Endothelial cell of umbilical vein (primary cell): Measurements from ENCODE around the gene APP. TPM values are rescaled to one million over a fixed set of nuclear protein-coding genes. Genes with fewer than 3 reads are reported as not detected.

Experiments used
- BruUV-seq: library from RNA; stranded (reverse); fragments of 400-500 nt; replicated peaks from 2 replicates; lab custom pipeline; 2021; lab: Mats Ljungman, UMichigan
- CTCF ChIA-PET: fragments of 300-600, 350-600 bp; sonication (Branson Sonifier 250); formaldehyde crosslinking; loops from one replicate; lab custom pipeline; 2021; ENCODE audit warnings: antibody characterized with exemption, inconsistent platforms; lab: Charles Lee
- POLR2A ChIA-PET: fragments of 300-600, 350-600 bp; sonication (Branson Sonifier 250); formaldehyde crosslinking; loops from one replicate; lab custom pipeline; 2021; ENCODE audit warnings: antibody characterized with exemption, inconsistent platforms; lab: Charles Lee
- DNase-seq: peaks from one replicate; pipeline ENCODE4 v3.0.0-alpha.2; 2011; ENCODE audit warnings: low read depth, low spot score
- FAIRE-seq: peaks from 2 replicates; lab custom pipeline; 2011; peaks lifted over from hg19 to GRCh38; lab: Jason Lieb, UNC
- H2AFZ ChIP-seq: 2 replicates; pipeline ENCODE4 v1.6.0; 2012; ENCODE audit warnings: low read depth, low read length, control low read depth, inconsistent platforms
- H3K27ac ChIP-seq: 2 replicates; pipeline ENCODE4 v1.5.1; 2011; ENCODE audit warnings: low read depth, mild to moderate bottlenecking, control low read depth, low read length, moderate library complexity; ENCODE audit not compliant: insufficient read depth
- H3K27me3 ChIP-seq, 2 experiments: 2 replicates each; pipeline versions ENCODE4 v1.6.0 to v1.6.1; 2011; ENCODE audit warnings: low read length in 2 of 2, mixed read lengths in 1 of 2; ENCODE audit not compliant: control insufficient read depth in 2 of 2, insufficient read depth in 2 of 2
- H3K36me3 ChIP-seq, 2 experiments: 2 replicates in 1 of 2; 3 replicates in 1 of 2; pipeline ENCODE4 v1.5.1; 2011; ENCODE audit warnings: low read length in 2 of 2, mild to moderate bottlenecking in 1 of 2, moderate library complexity in 1 of 2; ENCODE audit not compliant: control insufficient read depth in 2 of 2, insufficient read depth in 2 of 2; ENCODE audit errors: extremely low read depth in 1 of 2
- H3K4me1 ChIP-seq: 3 replicates; pipeline ENCODE4 v1.5.1; 2011; ENCODE audit warnings: mild to moderate bottlenecking, low read length; ENCODE audit not compliant: control insufficient read depth, insufficient read depth; ENCODE audit errors: extremely low read depth
- H3K4me2 ChIP-seq: 2 replicates; pipeline ENCODE4 v1.6.1; 2011; ENCODE audit warnings: low read length, control low read depth, mixed read lengths; ENCODE audit not compliant: insufficient read depth
- H3K4me3 ChIP-seq, 3 experiments: fragments of 200-600 bp in 1 of 3; sonication (generic), shearing (Covaris generic) in 1 of 3; replicated peaks in 1 of 3; 2 replicates each; pipeline ENCODE4 v1.5.1; 2011 to 2016; ENCODE audit warnings: control low read depth in 3 of 3, low read length in 3 of 3, mild to moderate bottlenecking in 2 of 3, inconsistent platforms in 1 of 3, low read depth in 1 of 3, moderate library complexity in 1 of 3; ENCODE audit not compliant: insufficient read depth in 1 of 3
- H3K79me2 ChIP-seq: 2 replicates; pipeline ENCODE4 v1.6.0; 2012; ENCODE audit warnings: low read length, inconsistent platforms; ENCODE audit not compliant: control insufficient read depth, insufficient read depth
- H3K9ac ChIP-seq: replicated peaks from 2 replicates; pipeline ENCODE3; 2011; ENCODE audit warnings: low read length, control low read depth; ENCODE audit not compliant: insufficient read depth; ENCODE audit errors: extremely low read depth
- H3K9me1 ChIP-seq: replicated peaks from 3 replicates; pipeline ENCODE4 v1.6.0; 2011; ENCODE audit warnings: mild to moderate bottlenecking, low read length; ENCODE audit not compliant: control insufficient read depth, insufficient read depth; ENCODE audit errors: extremely low read depth
- H3K9me3 ChIP-seq: replicated peaks from 2 replicates; pipeline ENCODE4 v1.5.1; 2012; ENCODE audit warnings: low read length, inconsistent platforms; ENCODE audit not compliant: control insufficient read depth, insufficient read depth
- H4K20me1 ChIP-seq: replicated peaks from 2 replicates; pipeline ENCODE3; 2011; ENCODE audit warnings: mild to moderate bottlenecking, low read length; ENCODE audit not compliant: control insufficient read depth, insufficient read depth; ENCODE audit errors: extremely low read depth
- EZH2 ChIP-seq: IDR thresholded peaks from 2 replicates; pipeline ENCODE4 v1.6.1; 2012; ENCODE audit warnings: borderline replicate concordance, low read depth, mild to moderate bottlenecking, moderate library complexity, low read length, inconsistent platforms; ENCODE audit not compliant: severe bottlenecking
- FOS ChIP-seq: IDR thresholded peaks from 2 replicates; pipeline ENCODE4 v1.6.1; 2011; ENCODE audit warnings: mild to moderate bottlenecking, low read length, moderate library complexity, borderline replicate concordance; ENCODE audit not compliant: insufficient read depth
- GATA2 ChIP-seq: IDR thresholded peaks from 2 replicates; pipeline ENCODE4 v1.7.0; 2011; ENCODE audit warnings: low read depth, mild to moderate bottlenecking, moderate library complexity, mixed read lengths, low read length; ENCODE audit not compliant: insufficient read length, insufficient read depth
- JUN ChIP-seq: IDR thresholded peaks from 2 replicates; pipeline ENCODE4 v1.6.1; 2011; ENCODE audit warnings: borderline replicate concordance, low read depth; ENCODE audit not compliant: insufficient read length, insufficient read depth
- MYC ChIP-seq: IDR thresholded peaks from one replicate; pipeline ENCODE4 v1.6.1; 2011; ENCODE audit warnings: mild to moderate bottlenecking, low read depth, low read length
- POLR2A ChIP-seq: IDR thresholded peaks from 2 replicates; pipeline ENCODE4 v1.6.1; 2012; ENCODE audit warnings: low read depth, mild to moderate bottlenecking, control low read depth, low read length
- POLR2AphosphoS5 ChIP-seq: IDR thresholded peaks from 2 replicates; pipeline ENCODE4 v1.6.1; 2012; ENCODE audit warnings: low read depth, mild to moderate bottlenecking, control low read depth, low read length, moderate library complexity; ENCODE audit not compliant: insufficient read depth
- dilution Hi-C: fragments of 300-500 bp; cut with MboI; formaldehyde crosslinking; loops from one replicate; pipeline ENCODE4 v1.15.0; 2019; ENCODE audit warnings: low sequenced_read_pairs; ENCODE audit not compliant: extremely low pct_ligation_motif_present
- intact Hi-C: fragments of 100-400 bp; cut with micrococcal nuclease; formaldehyde crosslinking; loops from one replicate; pipeline ENCODE4 v1.10.0; 2022
- polyA plus RNA-seq, 4 experiments: library from polyadenylated mRNA; depleted of rRNA in 3 of 4; stranded (reverse) in 3 of 4; unstranded in 1 of 4; fragments of >200 nt; gene quantifications; 2 replicates each; pipeline versions ENCODE4 v1.2.1 to v1.2.3, GENCODE V29; 2011 to 2012; ENCODE audit warnings: missing spikeins in 1 of 4
- total RNA-seq: library from RNA; stranded (reverse); gene quantifications from 2 replicates; pipeline ENCODE4 v1.2.3, GENCODE V29; 2021
- TF ChIP-seq, protein P1 (sequence below), 2 donors: IDR thresholded peaks; 1 replicate in 1 of 2; 2 replicates in 1 of 2; pipeline ENCODE4 v1.5.1; 2011; ENCODE audit warnings: low read length in 2 of 2, mild to moderate bottlenecking in 2 of 2, moderate library complexity in 2 of 2, control low read depth in 1 of 2, inconsistent platforms in 1 of 2, low read depth in 1 of 2; ENCODE audit not compliant: insufficient read depth in 1 of 2; ENCODE audit errors: extremely low read depth in 1 of 2
- TF ChIP-seq, protein P2 (sequence below): IDR thresholded peaks from 2 replicates; pipeline ENCODE4 v1.6.1; 2011; ENCODE audit not compliant: insufficient read depth, insufficient read length

Gene APP
- total and polyA plus RNA-seq, 2 donors (not counting 3 experiments of a cell fraction or from before 2014, with no cell fraction given) = 914 to 928 TPM

DNA sequence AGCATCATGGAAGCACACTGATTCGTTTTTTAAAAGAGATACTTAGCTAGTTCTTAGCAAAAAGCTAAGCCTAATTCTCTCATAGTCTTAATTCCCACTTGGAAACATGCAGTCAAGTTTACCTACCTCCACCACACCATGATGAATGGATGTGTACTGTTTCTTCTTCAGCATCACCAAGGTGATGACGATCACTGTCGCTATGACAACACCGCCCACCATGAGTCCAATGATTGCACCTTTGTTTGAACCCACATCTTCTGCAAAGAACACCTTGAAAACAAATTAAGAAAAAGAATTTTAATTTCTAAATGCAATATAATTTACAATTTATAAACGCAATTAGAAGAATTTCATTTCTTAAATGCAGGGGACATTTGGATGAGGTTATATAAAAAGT lies 279.0 kb downstream of the APP start:
- Histone ChIP-seq H3K9me1 (no peaks in the 10 kb centered on the region), H3K9me3 (no peaks in the 10 kb centered on the region), H3K4me1 (peaks cover 22% of the 10 kb centered on the region), H2AFZ (no peak overlapping the region), H3K4me2 (no peak overlapping the region), H3K9ac (no peak overlapping the region), H3K27me3 (no peaks in the 10 kb centered on the region), H3K36me3 (peaks cover 11 to 12% of the 10 kb centered on the region in 2 experiments), H3K27ac (no peak overlapping the region), H3K4me3 (no peak overlapping the region), H4K20me1 (no peaks in the 10 kb centered on the region), H3K79me2 (peaks cover 7% of the 10 kb centered on the region)
- FAIRE-seq = no peak
- BruUV-seq = no TSS peak
- ChIA-PET POLR2A (no interaction called here), CTCF (interaction anchor here (1.8 kb wide), 1 partner anchor 278 kb away, joined by 5 read pairs; no protein-coding TSS in a partner anchor)
- DNase-seq = no peak
- dilution Hi-C loops = loop anchor here (25.0 kb wide), 1 partner anchor 271 kb away; the partner anchor contains the start of gene APP
- TF ChIP-seq GATA2 = no peak
- TF ChIP-seq, protein P1, sequence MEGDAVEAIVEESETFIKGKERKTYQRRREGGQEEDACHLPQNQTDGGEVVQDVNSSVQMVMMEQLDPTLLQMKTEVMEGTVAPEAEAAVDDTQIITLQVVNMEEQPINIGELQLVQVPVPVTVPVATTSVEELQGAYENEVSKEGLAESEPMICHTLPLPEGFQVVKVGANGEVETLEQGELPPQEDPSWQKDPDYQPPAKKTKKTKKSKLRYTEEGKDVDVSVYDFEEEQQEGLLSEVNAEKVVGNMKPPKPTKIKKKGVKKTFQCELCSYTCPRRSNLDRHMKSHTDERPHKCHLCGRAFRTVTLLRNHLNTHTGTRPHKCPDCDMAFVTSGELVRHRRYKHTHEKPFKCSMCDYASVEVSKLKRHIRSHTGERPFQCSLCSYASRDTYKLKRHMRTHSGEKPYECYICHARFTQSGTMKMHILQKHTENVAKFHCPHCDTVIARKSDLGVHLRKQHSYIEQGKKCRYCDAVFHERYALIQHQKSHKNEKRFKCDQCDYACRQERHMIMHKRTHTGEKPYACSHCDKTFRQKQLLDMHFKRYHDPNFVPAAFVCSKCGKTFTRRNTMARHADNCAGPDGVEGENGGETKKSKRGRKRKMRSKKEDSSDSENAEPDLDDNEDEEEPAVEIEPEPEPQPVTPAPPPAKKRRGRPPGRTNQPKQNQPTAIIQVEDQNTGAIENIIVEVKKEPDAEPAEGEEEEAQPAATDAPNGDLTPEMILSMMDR (IDR thresholded peaks at IDR 0.05; ENCODE audit: extremely low read depth in 1 of 2, insufficient read depth in 1 of 2, low read depth in 1 of 2, low read length in 2 of 2) = no peak
- TF ChIP-seq POLR2AphosphoS5 = no peak
- TF ChIP-seq JUN = no peak
- TF ChIP-seq EZH2 = no peak
- no peak for TF ChIP-seq POLR2A
- no peak for TF ChIP-seq FOS
- TF ChIP-seq MYC = no peak
- TF ChIP-seq, protein P2, sequence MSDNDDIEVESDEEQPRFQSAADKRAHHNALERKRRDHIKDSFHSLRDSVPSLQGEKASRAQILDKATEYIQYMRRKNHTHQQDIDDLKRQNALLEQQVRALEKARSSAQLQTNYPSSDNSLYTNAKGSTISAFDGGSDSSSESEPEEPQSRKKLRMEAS = no peak
- intact Hi-C loops = no loop called here
